GM18870 (cell line): ENCODE data around the gene MAP7D1.
A peak's percentile ranks its signal among the peaks of the same experiment; 100 is the strongest.

Experiments used
- ATAC-seq: cut with Tn5 transposase; IDR thresholded peaks from one replicate; pipeline ENCODE4 v1.9.1; 2021; ENCODE audit warnings: moderate library complexity; ENCODE audit not compliant: unreplicated experiment

Gene MAP7D1

DNA sequence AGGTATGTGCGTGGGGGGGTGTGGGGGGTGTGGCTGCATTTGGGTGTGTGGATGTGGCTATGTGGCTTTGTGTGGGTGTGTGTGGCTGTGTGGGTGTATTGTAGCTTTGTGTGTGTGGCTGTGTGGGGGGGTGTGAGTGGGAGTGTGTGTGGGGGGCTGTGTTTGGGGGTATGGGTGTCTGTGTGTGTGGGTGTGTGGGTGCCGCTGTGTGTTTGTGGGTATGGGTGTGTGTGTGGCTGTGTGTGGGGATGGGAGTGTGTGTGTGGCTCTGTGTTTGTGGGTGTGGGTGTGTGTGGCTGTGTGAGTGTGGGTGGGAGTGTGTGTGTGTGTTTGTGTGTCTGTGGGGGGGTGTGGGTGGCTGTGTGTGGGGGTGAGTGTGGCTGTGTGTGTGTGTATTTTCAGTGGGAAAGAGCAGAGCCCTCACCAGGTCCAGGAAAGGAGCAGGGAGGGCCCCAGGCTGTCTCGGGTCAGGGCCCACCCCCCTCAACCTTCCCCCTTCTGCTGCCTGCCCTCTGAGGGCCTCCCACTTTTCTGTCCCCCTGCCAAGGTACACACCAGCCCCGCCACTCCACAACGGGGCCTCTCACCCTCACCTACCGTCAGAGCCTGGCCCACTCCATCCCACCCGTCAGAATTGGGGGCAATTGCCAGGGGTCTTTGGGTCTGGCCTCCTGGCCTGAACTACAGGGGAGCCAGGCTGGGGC lies 29.0 kb upstream of the MAP7D1 start:
- ATAC-seq, result no peak

DNA sequence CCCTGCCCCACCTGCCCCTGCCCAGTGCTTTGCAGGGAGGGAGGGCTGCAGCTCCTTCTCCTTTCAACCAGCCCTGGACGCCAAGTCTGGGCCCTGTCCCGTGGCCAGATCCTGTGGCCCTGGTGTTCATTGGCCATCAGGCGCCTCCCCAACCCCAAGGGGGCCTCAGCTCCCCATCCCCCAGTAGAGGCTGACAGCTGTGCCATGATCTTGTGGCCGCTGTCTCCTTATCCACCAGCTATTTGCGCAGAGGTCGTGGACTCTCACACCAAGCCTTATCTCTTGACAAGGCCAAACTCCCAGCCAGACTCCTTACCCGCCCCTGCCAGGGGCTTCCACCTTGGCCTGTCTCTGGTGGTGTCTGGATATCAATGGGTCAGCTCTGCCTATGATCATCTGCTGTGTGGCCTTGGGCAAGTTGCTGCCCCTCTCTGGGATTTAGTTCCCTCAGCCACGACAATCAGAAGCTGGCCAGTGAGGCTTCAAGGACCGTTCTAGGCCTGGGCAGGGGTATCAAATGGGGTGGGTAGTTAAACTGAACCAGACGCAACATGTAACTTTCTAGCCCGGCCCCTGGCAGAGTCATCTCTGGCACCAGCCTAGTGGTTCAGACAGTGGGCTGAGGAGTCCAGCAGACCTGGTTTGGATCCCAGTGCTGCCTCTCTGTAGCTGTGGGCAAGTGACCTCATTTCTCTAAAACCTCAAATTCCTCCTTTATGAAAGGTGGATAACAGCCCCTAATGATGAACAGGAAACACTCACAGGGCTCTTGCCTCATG lies 27.6 kb upstream of the MAP7D1 start:
- no peak for ATAC-seq

GRCh38 chr1:36128905-36129206 lies 27.1 kb upstream of the MAP7D1 start:
- no peak for ATAC-seq

- ATAC-seq, result no peak
Measured at GRCh38 chr1:36132029-36132428, 23.9 kb upstream of the MAP7D1 start.

DNA sequence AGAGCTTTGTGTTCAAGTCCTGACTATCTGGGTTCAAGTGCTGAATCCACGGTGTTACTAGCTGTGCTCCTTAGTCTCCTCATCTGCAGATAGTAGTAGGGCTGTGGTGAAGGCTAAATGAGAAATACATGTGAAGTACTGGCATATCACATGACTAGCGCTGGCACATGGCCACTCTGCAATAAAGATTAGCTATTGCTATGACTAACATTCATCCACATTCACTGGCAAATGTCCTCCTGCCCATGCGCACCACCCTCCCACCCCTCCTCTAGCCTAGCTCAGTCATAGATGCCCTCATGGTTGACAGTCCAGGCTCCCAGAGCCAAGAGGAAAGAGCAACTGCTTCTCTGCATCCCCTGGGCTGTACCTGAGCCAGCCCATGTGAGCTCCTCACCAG lies 22.5 kb upstream of the MAP7D1 start:
- ATAC-seq, result no peak

DNA sequence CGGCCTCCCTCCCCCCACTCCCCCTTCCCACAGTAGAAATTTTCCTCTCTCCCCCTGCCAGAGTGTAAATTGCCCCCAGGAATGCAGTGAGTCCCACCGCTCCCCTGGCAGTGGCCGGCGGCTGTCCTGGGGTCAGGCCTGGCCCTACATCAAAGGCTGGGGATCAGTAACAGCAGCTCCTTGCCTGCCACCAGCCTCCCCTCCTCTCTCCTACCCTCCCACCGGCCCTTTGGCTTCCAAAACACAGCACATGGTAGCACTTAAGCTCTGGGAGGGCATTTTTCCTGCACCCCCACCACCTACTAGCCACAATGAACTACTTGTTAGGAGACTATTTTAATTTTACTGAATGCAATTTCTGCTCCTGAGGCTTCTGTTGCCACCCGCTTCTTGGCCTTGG lies 21.9 kb upstream of the MAP7D1 start:
- ATAC-seq, result no peak

DNA sequence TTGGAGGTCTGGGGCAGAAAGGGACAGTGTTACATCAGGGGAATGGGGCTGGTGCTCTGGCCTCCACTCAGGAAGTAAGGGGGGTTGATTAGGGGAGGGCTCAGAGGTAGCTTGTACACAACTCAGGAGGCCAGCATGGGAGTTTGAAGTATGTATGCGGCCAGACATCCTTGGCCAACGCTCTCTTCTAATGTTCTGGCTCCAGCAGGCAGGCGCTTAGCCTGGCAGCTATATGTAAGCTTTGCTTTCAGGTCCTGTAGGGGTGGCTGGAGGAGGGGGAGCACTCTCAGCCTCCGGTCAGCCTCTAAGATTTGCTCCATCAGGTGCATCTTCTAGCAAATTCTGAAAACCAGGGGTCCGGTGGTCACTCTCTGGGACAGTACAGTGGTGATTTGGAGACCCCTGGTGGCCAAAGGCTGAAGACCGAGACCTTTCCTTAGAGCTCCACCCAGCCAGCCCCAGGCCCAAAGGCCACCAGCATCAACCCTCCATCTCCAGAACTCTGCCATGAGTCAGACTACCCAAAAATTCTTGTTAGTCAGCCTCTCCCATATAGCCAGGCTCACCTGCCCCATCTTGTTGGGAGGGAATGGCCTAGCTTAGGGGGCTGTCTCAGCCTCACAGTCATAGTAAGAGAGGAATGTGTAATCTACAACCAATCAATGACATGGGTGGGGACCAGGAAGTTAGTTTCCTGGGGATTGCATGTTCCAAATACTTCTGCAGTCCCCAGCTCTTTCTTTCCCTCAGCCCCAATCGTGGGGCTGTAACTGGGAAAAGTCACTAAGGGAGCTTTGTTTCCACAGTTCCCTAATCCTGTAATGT lies 21.2 kb upstream of the MAP7D1 start:
- ATAC-seq, result no peak

- no peak for ATAC-seq
Measured at GRCh38 chr1:36135330-36135667, 20.7 kb upstream of the MAP7D1 start.

- no peak for ATAC-seq
Measured at GRCh38 chr1:36135796-36136195, 20.2 kb upstream of the MAP7D1 start.

DNA sequence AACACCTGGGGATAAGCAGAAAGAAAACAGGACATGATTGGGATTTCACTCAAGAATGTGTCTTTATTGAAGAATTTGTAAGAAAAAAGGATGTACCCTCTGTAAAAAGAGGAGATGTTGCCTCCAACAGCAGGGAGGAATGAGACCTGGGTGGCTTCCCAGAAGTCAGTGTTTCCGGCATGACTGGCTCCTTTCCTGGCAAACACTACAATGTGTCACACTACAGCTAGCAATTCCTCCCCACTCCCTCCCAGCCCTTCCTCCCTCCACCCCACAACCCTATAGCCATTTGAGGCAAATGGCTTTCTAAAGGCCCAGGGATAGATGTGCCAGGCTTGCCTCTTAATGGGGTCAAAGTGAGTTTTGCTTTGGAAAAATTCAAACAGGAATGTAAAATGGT lies 19.4 kb upstream of the MAP7D1 start:
- ATAC-seq, result no peak

DNA sequence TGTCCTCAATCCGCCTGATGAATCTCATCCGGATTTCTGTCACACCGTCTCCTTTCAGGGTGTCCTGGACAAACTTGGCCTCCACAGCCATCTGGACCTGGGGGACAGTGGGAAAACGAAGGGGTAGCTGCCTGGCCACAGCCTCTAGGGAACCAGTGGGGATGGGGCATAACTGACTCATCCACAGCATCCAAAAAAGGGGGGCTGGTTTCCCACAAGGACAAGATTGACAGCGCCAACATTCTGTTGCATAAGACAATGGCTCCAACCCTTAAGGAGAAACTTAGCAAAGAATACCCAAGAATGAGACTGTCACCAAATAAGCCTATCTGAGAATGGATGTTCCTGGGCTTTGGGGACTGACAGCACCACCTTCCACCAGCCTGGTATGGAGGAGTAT lies 18.7 kb upstream of the MAP7D1 start:
- ATAC-seq, result no peak

GRCh38 chr1:36137776-36138175 lies 18.2 kb upstream of the MAP7D1 start:
- ATAC-seq, result no peak

DNA sequence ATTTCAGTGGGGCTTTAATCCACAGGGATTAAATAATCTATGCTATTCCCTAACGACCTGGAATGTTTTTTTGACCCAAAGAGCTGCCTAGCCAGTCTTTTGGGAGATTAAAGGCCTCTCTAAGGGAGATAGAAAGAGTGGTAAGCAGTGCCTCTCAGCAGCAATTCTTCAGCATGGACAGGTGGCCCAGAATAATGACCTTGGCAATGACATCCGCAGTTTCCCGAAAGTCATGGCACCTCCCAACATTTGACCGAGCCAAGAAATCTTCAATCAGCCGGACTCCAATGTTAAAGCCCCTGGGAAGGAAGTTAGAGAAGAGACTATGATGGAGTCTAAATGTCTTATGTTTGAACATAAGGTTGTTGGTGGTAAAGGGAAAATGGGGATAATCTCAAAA lies 16.4 kb upstream of the MAP7D1 start:
- no peak for ATAC-seq

- no peak for ATAC-seq
Measured at GRCh38 chr1:36142121-36142520, 13.8 kb upstream of the MAP7D1 start.

DNA sequence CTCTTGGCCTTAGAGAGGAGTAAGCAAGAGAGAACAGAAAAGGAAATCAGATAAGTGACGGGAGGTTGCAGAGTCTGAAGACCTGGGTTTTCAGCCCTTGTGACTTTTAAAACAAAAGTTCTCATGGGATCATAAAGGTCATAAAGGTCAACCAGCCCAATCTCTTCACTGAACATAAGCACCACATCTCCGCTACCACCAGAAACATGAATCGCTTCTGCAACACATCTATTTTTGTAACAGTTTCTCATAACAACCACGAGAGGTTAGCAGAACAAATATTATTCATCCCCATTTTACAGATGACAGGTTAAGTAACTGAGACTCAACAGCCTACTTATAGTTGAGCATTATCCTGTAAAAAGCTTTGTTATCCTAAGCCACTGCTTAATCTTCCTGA lies 12.5 kb upstream of the MAP7D1 start:
- no peak for ATAC-seq

- no peak for ATAC-seq
Measured at GRCh38 chr1:36144413-36144812, 11.5 kb upstream of the MAP7D1 start.

DNA sequence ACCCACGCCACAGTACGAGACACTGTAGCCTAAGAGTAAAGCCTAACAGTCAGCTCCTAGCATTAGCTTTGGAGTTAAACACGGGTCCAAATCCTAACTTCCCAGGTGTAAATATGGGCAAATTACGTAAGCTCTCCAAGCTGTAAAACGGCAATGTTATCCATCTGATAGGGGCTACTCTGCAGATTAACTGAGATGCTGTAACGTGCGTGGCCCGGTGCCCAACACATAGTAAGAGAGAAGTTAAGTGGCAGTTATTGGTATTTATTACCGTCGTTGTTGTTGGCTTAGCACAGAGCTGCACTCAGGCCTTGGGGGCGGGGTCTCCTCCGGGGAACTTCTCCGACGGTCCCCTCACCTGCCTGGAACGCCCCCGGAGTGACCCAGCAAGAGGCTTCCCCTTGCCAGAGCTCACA lies 7.1 kb upstream of the MAP7D1 start:
- no peak for ATAC-seq

- ATAC-seq, result peak; percentile 83
Measured at GRCh38 chr1:36149237-36149972, 6.6 kb upstream of the MAP7D1 start, which contains the start of gene TRAPPC3. TSS of gene TRAPPC3 (minus strand) at chr1:36149486. CDS start at chr1:36149378, 108 bp downstream.

GRCh38 chr1:36149973-36150295 lies 6.0 kb upstream of the MAP7D1 start:
- ATAC-seq, result no peak

- ATAC-seq, result peak; percentile 27
Measured at GRCh38 chr1:36150296-36151133, 5.4 kb upstream of the MAP7D1 start.
